ENCODE data around the gene CCP110. TPM values are rescaled to one million over a fixed set of nuclear protein-coding genes. Genes with fewer than 3 reads are reported as not detected.
"Not testable (repeated sequence)": the region's sequence is repeated elsewhere in the genome, so short reads cannot be mapped to it uniquely, and the experiment has no call there.

CCP110 gene
- total RNA-seq, 1 experiment from 2014 or later, result 31.8 TPM

- POLR2A ChIA-PET, result no interaction called here
- no peaks in the 10 kb centered on the region for H3K9me3 ChIP-seq (ENCODE audit: control insufficient read depth, insufficient read depth, low read depth, low read length)
- DNase-seq (ENCODE audit: low read depth, low spot score), result no peak
- TF ChIP-seq TCF7L2 (IDR thresholded peaks at IDR 0.05; ENCODE audit: low read depth, low read length) (no peak), POLR2AphosphoS5 (IDR thresholded peaks at IDR 0.05; ENCODE audit: low read depth, low read length) (no peak), CTCF (IDR thresholded peaks at IDR 0.05) (no peak), SIN3A (IDR thresholded peaks at IDR 0.05; ENCODE audit: borderline replicate concordance, insufficient read depth, low read depth, low read length) (no peak)
- TF ChIP-seq, protein P1, sequence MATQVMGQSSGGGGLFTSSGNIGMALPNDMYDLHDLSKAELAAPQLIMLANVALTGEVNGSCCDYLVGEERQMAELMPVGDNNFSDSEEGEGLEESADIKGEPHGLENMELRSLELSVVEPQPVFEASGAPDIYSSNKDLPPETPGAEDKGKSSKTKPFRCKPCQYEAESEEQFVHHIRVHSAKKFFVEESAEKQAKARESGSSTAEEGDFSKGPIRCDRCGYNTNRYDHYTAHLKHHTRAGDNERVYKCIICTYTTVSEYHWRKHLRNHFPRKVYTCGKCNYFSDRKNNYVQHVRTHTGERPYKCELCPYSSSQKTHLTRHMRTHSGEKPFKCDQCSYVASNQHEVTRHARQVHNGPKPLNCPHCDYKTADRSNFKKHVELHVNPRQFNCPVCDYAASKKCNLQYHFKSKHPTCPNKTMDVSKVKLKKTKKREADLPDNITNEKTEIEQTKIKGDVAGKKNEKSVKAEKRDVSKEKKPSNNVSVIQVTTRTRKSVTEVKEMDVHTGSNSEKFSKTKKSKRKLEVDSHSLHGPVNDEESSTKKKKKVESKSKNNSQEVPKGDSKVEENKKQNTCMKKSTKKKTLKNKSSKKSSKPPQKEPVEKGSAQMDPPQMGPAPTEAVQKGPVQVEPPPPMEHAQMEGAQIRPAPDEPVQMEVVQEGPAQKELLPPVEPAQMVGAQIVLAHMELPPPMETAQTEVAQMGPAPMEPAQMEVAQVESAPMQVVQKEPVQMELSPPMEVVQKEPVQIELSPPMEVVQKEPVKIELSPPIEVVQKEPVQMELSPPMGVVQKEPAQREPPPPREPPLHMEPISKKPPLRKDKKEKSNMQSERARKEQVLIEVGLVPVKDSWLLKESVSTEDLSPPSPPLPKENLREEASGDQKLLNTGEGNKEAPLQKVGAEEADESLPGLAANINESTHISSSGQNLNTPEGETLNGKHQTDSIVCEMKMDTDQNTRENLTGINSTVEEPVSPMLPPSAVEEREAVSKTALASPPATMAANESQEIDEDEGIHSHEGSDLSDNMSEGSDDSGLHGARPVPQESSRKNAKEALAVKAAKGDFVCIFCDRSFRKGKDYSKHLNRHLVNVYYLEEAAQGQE (IDR thresholded peaks at IDR 0.05; ENCODE audit: insufficient read depth in 1 of 2, low read depth in 2 of 2, low read length in 1 of 2), result no peak
- H3K27ac ChIP-seq (ENCODE audit: low read length), result no peak overlapping the region
- intact Hi-C loops (cut with micrococcal nuclease; ENCODE audit: unreplicated experiment) (no loop called here), in situ Hi-C loops (cut with HindIII; ENCODE audit: low pct_unique_long_range_greater_than_20kb, low sequenced_read_pairs) (loop anchor here (25.0 kb wide), 1 partner anchor 130 kb away; the partner anchor contains the start of gene TMC5)
- H3K27me3 ChIP-seq (ENCODE audit: control insufficient read depth, insufficient read depth, low read length), result no peaks in the 10 kb centered on the region
- peaks cover 39% of the 10 kb centered on the region for H3K36me3 ChIP-seq (ENCODE audit: control insufficient read depth, insufficient read depth, low read length)
- ATAC-seq, result no peak
- no peak overlapping the region for H3K4me3 ChIP-seq (ENCODE audit: low read depth in 2 of 2, low read length in 2 of 2)
- CTCF ChIA-PET, result no interaction called here
- BruUV-seq (replicated peaks), result no TSS peak
- H3K4me1 ChIP-seq (ENCODE audit: control insufficient read depth, insufficient read depth, low read length), result no peaks in the 10 kb centered on the region
Measured at GRCh38 chr16:19542138-19542821, 18.5 kb downstream of the CCP110 start.

- POLR2A ChIA-PET; intact Hi-C loops (cut with micrococcal nuclease; ENCODE audit: unreplicated experiment); H3K27me3 ChIP-seq (ENCODE audit: control insufficient read depth, insufficient read depth, low read length); ATAC-seq; BruUV-seq (replicated peaks); H3K27ac ChIP-seq (ENCODE audit: low read length); H3K4me3 ChIP-seq (ENCODE audit: low read depth in 2 of 2, low read length in 2 of 2); H3K9me3 ChIP-seq (ENCODE audit: control insufficient read depth, insufficient read depth, low read depth, low read length); CTCF ChIA-PET; H3K4me1 ChIP-seq (ENCODE audit: control insufficient read depth, insufficient read depth, low read length); DNase-seq (ENCODE audit: low read depth, low spot score): not testable (repeated sequence)
- in situ Hi-C loops (cut with HindIII; ENCODE audit: low pct_unique_long_range_greater_than_20kb, low sequenced_read_pairs), result loop anchor here (25.0 kb wide), 1 partner anchor 131 kb away; the partner anchor contains the start of gene TMC5
- H3K36me3 ChIP-seq (ENCODE audit: control insufficient read depth, insufficient read depth, low read length), result peaks cover 48% of the 10 kb centered on the region
Measured at GRCh38 chr16:19543278-19543996, 19.7 kb downstream of the CCP110 start.

- ATAC-seq, result no peak
- BruUV-seq (replicated peaks), result no TSS peak
- in situ Hi-C loops (cut with HindIII; ENCODE audit: low pct_unique_long_range_greater_than_20kb, low sequenced_read_pairs), result loop anchor here (25.0 kb wide), 1 partner anchor 136 kb away; the partner anchor contains the start of gene TMC5
Measured at GRCh38 chr16:19548144-19548543, 24.4 kb downstream of the CCP110 start.

More at GRCh38 chr16:19548144-19548543, 24.4 kb downstream of the CCP110 start:
- DNase-seq (ENCODE audit: low read depth, low spot score), result no peak
- H3K4me1 ChIP-seq (ENCODE audit: control insufficient read depth, insufficient read depth, low read length), result no peaks in the 10 kb centered on the region
- ChIA-PET POLR2A (no interaction called here), CTCF (no interaction called here)
- H3K9me3 ChIP-seq (ENCODE audit: control insufficient read depth, insufficient read depth, low read depth, low read length), result no peaks in the 10 kb centered on the region
- peaks cover 54% of the 10 kb centered on the region for H3K36me3 ChIP-seq (ENCODE audit: control insufficient read depth, insufficient read depth, low read length)
- no peaks in the 10 kb centered on the region for H3K27me3 ChIP-seq (ENCODE audit: control insufficient read depth, insufficient read depth, low read length)
- intact Hi-C loops (cut with micrococcal nuclease; ENCODE audit: unreplicated experiment), result no loop called here
- H3K4me3 ChIP-seq (ENCODE audit: low read depth in 2 of 2, low read length in 2 of 2), result no peak overlapping the region
- H3K27ac ChIP-seq (ENCODE audit: low read length), result no peak overlapping the region
- TF ChIP-seq, protein P1 (IDR thresholded peaks at IDR 0.05; ENCODE audit: insufficient read depth in 1 of 2, low read depth in 2 of 2, low read length in 1 of 2), result no peak
- no peak for TF ChIP-seq POLR2AphosphoS5 (IDR thresholded peaks at IDR 0.05; ENCODE audit: low read depth, low read length)
- no peak for TF ChIP-seq CTCF (IDR thresholded peaks at IDR 0.05)
- TF ChIP-seq SIN3A (IDR thresholded peaks at IDR 0.05; ENCODE audit: borderline replicate concordance, insufficient read depth, low read depth, low read length), result no peak
- TF ChIP-seq TCF7L2 (IDR thresholded peaks at IDR 0.05; ENCODE audit: low read depth, low read length), result no peak
